HG02885 (cell line): ENCODE data around the gene NPNT.

Source experiments
- ATAC-seq: cut with Tn5 transposase; IDR thresholded peaks from one replicate; pipeline ENCODE4 v1.9.1; 2021; ENCODE audit warnings: mild to moderate bottlenecking; ENCODE audit not compliant: unreplicated experiment, poor library complexity

The NPNT gene

GRCh38 chr4:105912633-105913032, 17.4 kb downstream of the NPNT start:
- no peak for ATAC-seq

DNA sequence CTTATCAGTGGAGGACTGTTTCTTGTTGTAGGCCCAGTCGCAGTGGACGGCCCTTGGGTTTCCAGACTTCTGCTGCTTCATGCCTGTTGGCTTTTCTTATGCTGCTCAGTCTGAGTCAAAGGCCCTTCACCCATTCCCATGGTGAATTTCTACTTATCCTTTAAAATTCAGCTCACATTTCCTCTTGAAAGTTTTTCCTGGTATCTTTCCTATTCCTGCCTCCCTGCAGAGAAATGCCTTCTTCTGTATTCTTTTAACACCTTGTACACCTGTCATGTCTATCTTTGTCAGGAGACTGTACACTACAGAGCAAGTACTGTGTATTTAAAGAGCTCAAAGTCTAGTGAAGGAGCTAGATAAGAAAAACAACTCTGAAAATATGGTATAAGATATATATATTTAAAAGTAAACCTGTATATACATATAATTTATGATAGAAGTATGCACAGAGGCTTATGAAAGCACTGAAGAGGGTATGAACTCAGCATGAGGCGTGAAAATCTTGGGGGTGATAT, 22.0 kb downstream of the NPNT start:
- ATAC-seq, result no peak

DNA sequence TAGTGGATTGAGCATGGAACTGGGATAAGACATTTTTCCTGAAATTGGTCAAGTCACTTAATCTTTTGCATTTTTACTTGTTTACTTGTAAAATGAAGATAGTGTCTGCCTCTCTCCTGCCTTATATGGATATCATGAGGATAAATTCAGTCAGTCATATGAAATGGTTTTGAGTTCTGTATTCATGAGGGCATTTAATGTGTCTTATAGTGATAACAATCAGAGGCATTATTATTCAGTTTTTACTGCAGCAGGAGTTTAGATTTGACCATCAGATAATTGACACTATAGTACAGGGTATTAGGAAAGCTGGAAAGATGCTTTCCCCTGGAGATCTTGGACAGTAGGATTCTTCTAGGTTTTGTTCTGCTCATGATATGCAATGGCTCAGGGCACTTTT, 26.0 kb downstream of the NPNT start:
- ATAC-seq, result no peak

GRCh38 chr4:105923497-105924238, 28.4 kb downstream of the NPNT start:
- no peak for ATAC-seq

DNA sequence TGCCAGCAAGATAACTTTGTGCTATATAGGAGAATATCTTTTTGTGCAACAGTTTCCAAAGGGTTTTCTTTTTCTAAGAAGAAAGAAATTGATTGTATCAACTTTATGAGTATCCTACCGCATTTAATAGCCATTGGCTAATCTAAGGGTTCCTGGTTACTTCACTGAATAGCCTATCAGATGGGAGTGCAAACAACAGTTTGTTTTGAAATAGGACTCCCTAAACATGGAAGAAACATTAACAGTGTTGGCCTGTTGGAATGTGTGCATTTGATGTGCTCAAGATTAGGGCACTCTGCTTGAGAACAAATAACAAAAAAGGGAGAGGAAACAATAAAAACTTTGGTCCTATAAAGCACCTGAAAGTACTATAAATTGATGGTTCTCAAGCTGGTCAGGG, 29.1 kb downstream of the NPNT start:
- ATAC-seq, result no peak

DNA sequence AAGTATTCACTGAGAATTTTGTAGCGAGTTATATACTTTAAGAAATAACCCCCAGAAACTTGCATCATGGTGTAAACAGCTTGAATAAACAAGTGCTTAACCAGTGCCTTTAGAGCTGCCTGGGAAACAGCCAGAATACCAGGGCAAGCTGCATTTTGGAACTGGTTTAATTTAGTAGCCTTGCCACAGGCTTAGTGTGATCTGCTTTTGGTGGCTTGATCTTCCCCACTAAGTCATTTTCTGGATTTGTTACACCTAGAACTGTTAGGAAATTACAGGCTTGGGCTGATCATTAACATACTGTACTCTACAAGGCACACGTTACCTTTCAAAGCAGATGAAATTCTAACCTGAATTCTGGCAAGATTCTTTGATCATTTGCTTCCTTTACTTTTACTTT, 35.4 kb downstream of the NPNT start:
- ATAC-seq, result no peak

DNA sequence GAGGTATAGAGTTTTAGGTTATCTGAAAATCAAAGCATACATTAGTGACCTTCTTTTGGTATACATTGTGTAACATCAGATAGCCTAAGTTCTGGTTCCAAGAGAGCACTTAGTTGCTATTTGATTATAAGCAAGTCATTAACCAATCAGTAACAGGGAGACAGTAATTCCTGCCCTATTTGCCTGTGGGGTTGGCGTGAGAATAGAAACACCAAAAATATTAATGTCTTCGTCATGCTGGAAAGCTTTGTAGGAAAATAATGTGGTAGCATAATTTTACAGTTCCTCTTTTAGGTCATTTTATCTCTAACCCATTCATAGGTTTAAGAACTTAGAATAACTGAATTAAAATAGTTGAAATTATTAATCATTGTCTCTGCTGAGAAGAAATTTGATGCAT, 37.8 kb downstream of the NPNT start:
- ATAC-seq, result peak; percentile 71

- ATAC-seq, result no peak
Observed at GRCh38 chr4:105934386-105934785, 39.1 kb downstream of the NPNT start.

- no peak for ATAC-seq
Observed at GRCh38 chr4:105936901-105937300, 41.6 kb downstream of the NPNT start.

DNA sequence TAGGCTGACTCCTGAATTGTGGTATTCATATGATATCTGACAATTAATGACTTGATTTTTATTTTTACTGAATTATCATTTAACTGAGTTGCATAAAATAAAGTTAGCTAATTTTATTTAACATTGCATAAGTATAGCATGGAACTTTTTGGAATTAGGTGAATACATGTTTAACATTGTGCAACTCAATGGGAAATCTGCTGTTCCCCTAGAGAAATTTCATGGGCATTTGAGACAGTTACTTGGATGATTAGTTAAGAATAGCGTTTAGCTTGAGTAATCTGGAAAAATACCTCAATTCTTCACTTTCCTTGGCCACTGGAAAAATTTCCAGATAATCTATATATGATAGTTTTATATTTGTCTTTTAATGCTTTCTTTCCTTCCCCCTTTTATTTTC, 42.5 kb downstream of the NPNT start:
- ATAC-seq, result no peak

DNA sequence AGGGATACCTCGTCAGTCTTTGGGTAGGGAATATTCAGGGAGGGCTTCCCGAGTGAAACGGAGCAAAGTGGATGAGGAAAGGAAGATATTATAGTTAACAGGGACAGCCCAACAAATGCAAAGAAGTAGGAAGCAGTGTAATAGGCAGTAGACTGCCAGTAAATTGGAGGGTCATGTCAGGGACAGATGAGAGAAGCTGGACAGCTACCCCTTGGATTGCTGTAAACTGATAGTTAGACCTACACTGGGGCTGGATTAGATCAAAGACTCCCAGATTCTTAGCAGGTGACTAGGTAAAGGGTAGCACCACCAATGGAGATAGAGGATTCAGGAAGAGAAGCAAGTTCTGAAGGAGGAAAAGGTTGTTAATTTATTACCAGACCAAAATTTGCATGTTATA, 48.0 kb downstream of the NPNT start:
- ATAC-seq, result no peak

DNA sequence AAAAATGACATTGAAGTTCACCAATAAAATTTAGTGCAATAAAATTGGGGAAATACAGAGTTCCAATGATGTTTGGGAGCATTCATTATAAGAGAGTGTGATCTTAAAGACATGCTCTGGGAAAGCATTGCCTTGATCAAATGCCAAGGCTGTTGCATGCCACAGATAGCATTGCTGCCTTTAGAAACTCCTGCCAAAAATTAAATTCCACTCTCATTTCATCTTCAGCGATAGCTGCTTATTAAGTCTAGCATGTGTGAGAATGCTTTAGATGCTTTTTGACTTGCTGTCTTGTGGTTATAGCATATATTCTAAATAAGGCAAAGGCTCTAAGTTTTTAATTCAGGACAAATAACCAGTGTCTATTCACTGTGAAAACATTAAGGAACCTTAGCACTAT, 49.3 kb downstream of the NPNT start:
- no peak for ATAC-seq

- no peak for ATAC-seq
Observed at GRCh38 chr4:105946771-105947170, 51.5 kb downstream of the NPNT start.

DNA sequence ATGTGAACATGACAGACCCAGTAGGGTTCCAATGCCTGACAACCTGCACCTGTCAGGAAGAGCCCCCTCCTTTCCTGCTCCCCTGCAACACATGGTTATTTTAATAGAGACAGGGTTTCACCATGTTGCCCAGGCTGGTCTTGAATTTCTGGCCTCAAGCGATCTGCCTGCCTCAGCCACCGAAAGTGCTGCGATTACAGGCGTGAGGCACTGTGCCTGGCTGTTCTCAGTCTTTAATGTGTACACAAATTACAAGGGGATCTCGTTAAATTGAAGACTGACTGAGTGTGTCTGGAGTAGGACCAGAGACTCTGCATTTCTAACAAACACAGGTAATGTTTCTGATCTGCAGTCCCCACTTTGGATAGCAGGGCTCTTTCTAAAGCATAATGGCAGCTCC, 55.4 kb downstream of the NPNT start:
- ATAC-seq, result no peak

- ATAC-seq, result no peak
Observed at GRCh38 chr4:105951198-105951597, 55.9 kb downstream of the NPNT start.

DNA sequence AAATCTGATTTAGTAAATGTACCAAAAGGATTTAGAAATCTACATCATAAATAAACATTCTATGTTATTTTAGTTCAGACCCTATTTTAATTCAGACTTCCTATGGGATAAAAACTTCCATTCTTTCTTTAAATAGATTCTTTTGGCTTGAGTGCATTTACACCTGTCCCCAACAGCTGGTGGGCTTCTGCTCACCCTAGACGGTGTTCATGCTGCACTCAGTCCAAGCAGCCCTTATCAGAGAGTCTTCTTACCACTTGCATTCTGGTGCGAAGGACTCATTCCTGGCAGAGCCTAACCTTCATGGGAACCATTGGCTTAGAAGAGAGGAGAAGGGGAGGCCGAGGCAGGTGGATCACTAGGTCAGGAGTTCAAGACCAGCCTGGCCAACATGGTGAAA, 57.3 kb downstream of the NPNT start:
- ATAC-seq, result no peak

- ATAC-seq, result no peak
Observed at GRCh38 chr4:105956569-105956968, 61.3 kb downstream of the NPNT start.

DNA sequence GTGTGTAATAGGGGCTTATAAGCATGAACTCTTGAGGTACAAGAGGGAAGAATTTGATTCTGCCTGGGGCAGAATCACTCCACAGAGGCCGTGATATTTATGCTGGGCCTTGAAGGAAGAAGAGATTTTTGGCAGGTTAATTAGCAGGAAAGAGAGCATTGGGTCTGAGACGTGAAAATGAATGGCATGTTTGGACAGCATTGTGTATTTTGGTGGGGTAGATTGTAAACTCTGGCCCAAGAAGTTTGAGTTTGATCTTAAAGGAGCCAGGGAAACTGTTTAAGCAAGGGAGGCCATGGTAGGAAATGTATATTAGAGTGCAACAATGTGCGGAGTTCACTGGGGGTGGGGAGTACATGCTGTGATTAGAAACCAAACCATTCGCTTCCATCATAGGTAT, 62.4 kb downstream of the NPNT start:
- no peak for ATAC-seq

- no peak for ATAC-seq
Observed at GRCh38 chr4:105963461-105964400, 68.5 kb downstream of the NPNT start.

- ATAC-seq, result no peak
Observed at GRCh38 chr4:105965183-105965800, 70.0 kb downstream of the NPNT start.

GRCh38 chr4:105966051-105966450, 70.8 kb downstream of the NPNT start:
- no peak for ATAC-seq
